Measurements from ENCODE around the gene LMTK2. TPM values are rescaled to one million over a fixed set of nuclear protein-coding genes. Genes with fewer than 3 reads are reported as not detected.
A peak's percentile ranks its signal among the peaks of the same experiment; 100 is the strongest.
"Not testable (repeated sequence)": the region's sequence is repeated elsewhere in the genome, so short reads cannot be mapped to it uniquely, and the experiment has no call there.

LMTK2 gene
- total RNA-seq, 1 experiment from 2014 or later, result 7.5 TPM

- no peak for DNase-seq (ENCODE audit: low spot score)
Measured at GRCh38 chr7:98105942-98106544, 619 bp upstream of the LMTK2 start.

DNA sequence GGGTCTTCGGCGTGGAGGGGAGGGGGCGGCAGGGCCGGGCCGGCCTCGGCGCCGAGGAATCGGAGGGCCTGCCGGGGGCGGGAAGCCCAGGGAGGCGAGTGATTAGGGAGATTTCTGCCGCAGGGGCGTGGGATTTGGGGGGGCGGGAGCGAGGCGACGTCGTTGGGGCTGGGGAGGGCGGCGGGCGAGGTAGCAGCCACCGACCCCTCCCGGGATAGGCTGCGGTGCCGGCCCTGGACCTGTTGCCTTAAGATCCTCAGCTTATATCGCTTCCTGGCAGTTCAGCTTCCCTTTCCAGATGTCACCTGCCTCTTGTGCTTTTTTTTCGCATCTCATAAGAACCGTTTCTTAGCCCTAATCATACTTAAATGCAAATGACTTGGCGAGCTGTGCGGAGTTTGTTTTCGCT, 655 bp downstream of the LMTK2 start:
- no peak for DNase-seq (ENCODE audit: low spot score)

- DNase-seq (ENCODE audit: low spot score), result no peak
Measured at GRCh38 chr7:98110249-98111022, 3.8 kb downstream of the LMTK2 start.

DNA sequence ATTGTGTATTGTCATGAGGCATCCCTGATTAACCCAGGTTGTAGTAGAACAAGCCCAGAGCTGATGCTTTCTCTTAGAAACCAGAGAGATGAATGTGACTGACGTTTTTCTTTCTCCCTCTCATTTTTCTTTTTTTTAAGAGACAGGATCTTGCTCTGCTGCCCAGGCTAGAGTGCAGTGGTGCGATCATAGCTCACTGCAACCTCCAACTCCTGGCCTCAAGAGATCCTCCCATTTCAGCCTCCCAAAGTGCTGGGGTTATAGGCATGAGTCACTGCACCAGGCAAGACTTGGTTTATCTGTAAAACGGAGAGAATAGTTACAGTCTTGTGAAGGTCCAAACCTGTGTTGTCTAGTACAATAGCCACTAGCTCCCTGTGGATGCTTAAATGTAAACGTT, 5.4 kb downstream of the LMTK2 start:
- no peak for DNase-seq (ENCODE audit: low spot score)

GRCh38 chr7:98115746-98116525, 9.3 kb downstream of the LMTK2 start:
- no peak for DNase-seq (ENCODE audit: low spot score)

- DNase-seq (ENCODE audit: low spot score), result peak; percentile 78
Measured at GRCh38 chr7:98116656-98117461, 10.2 kb downstream of the LMTK2 start.

DNA sequence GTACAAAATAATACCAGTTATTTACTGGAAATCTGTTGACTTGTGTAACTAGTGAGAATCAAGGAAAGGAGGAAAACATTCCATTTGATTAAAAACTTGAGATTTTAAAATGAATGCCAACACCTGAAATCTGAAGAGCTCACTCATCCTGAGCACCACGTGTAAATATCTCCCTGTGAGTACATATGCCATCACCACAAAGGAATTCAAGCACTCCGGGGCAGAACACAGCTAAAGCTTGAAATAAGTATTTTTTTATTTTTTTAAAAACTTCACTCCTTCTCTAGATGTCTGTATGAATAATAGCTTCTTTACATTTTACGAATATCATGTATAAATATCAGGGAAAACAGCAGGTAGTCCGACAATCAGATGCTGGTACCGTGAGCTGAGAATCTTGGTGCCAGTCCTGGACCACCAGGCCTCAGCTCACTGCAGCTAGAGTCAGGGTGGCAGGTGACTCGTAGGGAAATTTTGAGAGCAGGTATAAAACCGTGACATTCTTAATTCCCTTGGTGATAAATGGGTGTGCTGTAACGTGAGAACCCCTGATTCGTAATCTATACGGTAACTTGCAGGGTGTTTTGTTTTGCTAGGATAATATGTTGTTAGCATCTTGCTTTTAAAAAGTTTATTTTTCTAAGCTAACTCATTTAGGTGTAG, 12.7 kb downstream of the LMTK2 start:
- DNase-seq (ENCODE audit: low spot score), result peak; percentile 65

DNA sequence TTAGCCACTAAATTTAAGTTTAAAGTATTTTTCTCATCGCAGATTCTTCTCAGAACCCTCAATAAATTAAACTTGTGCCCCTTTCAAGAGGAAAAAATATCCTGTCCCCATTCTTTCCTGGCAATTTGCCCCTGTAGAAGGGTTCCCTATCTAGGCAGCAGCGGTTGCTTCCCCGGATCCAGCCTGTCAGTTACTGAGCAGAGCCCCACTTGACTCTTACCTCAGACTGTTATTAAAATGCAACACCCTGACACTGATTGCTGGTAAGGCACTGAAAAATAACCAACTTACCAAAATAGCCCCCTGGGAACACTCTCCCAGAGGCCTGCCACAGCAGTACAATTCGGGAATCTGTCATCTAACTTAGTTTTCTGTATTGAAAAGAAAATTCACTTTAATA, 13.9 kb downstream of the LMTK2 start:
- no peak for DNase-seq (ENCODE audit: low spot score)

DNA sequence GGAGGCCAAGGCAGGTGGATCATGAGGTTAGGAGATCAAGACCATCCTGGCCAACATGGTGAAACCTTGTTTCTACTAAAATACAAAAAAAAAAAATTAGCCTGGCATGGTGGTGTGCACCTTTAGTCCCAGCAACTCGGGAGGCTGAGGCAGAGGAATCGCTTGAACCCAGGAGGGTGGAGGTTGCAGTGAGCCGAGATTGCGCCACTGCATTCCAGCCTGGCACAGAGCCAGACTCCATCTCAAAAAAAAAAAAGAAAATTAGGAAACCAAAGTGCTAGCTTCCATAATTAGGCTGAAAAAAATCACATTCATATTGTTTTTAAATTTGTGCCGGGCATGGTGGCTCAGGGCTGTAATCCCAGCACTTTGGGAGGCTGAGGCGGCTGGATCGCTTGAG, 14.7 kb downstream of the LMTK2 start:
- not testable (repeated sequence) for DNase-seq (ENCODE audit: low spot score)

GRCh38 chr7:98123365-98123696, 16.7 kb downstream of the LMTK2 start:
- DNase-seq (ENCODE audit: low spot score), result no peak

DNA sequence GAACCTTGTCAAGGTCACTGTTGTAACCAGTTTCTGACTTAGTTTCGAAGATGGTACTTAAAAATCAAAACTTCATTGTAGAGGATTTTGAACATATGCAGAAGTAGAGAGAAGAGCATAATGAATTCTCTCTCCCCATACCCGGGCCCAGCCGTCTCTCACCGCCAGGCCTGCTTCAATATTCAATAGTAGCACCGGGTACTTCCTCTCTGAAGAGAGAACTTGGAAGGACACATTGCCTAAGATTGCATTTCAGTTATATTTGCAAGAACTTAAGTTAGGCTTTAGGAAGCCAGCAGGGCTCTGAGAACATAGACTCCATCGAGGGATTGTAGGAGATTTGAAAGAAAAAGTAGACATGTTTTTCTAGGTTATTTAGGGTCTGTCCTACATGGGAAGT, 19.1 kb downstream of the LMTK2 start:
- DNase-seq (ENCODE audit: low spot score), result no peak

DNA sequence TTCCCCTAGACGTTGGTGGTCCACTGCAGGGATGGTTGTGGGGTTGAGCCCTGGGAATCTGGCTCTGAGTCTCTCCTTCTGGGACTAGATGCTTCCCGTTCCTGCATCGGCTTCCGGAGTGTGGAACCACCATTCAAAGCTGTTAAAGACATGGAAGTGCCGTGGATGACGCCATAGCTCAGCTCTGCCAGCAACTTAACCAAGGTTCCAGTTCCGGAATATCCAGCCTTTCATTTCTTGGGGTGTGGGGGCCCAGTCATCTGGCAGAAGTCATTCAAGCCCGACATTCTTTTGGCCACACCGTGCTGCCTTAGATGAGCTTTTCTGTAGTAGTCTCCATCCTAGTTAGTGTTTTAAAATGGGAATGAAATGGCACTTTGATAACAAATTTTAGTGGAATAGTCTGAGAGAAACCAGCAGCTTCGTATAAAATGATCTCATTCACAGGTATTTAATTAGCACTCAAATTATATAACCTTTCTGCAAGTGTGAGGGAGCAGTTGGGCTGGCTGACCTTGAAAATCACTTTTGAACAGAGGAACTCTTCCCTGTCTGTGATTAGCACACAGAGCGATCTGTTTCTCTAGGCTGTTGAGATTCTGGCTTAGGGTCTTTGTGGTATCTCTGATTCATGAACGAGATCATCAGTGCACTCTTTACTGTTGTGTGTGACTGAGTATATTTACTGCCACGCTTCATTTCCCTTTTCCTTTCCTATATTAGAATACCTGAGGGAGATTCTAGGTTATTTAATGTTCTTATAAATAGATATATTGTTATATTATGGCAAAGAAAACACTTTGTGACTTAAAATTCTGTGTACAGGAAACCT, 19.9 kb downstream of the LMTK2 start:
- DNase-seq (ENCODE audit: low spot score), result no peak

- no peak for DNase-seq (ENCODE audit: low spot score)
Measured at GRCh38 chr7:98128346-98128745, 21.7 kb downstream of the LMTK2 start.

- DNase-seq (ENCODE audit: low spot score), result no peak
Measured at GRCh38 chr7:98130959-98131358, 24.3 kb downstream of the LMTK2 start.

DNA sequence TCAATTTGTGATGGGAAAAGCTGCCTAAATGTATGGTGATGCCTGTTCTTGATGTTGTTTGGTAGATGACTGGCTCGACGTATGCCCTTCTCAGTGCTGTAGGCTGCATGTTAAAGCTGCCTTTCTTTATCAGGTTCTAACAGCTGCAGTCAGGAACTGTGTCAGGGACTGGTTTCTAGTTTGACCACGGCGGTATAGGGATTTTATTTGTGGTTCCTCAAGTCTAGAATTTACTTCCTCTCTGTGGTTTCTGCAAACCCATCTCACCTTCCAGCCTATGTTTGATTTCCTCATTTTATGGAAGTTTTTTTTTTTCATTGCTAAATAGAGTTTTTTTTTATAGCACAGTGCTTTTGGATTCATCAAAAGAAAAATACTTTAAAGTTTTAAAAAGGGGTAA, 26.5 kb downstream of the LMTK2 start:
- DNase-seq (ENCODE audit: low spot score), result peak; percentile 75

DNA sequence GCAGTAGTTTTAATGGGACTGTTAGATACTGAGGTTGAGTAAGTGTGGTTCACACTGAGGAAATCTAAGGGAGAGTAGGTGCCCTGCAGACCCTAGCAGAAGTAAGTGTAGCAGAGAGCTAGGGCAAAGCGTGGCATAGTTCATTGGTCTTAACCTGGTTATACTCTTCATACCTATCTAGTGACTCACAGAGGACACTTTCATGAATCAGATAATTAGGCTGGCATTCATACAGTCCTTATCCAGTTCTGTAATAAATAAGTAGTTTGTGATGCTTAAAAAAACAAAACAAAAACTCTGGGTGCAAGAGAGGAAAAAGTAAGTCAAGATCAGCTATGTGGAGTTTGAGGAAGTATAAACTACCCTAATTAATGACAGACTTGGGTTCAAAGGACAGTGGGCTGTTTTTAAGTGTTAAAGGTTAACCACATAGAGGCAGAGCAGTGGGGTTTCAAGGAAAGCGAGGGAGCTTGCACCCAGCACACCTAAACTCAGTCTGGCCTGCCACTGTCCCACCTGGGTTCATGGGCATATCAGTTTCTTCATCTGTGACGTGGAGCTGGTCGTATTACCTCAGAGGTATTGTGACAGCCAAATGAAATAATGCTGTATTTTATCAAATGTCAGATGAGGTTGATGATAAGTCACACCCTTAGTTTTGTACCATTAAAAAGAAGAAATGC, 27.1 kb downstream of the LMTK2 start:
- peak; percentile 57 for DNase-seq (ENCODE audit: low spot score)

- DNase-seq (ENCODE audit: low spot score), result no peak
Measured at GRCh38 chr7:98134420-98135228, 28.0 kb downstream of the LMTK2 start.

DNA sequence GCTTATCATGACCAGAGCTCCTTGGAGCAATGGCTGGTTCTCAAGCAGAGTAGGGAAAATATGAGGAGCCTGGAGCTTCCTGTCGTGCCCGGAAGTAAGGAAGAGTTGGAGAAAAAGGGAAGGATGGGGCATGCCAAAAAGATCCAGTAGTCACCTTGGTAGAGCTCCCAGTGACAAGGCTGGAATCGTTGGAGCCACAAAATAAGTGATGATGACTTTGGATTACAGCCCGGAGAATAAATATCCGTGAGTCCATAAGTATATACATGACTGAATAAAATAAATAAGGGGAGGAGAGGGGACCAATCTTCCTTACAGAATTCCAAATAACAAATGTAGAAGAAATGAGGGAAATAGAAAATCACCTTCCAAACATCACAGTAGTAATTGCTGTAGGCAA, 29.3 kb downstream of the LMTK2 start:
- no peak for DNase-seq (ENCODE audit: low spot score)

GRCh38 chr7:98136423-98136822, 29.8 kb downstream of the LMTK2 start:
- no peak for DNase-seq (ENCODE audit: low spot score)
